ENCODE data around the gene BLCAP.
"Not testable (repeated sequence)": the region's sequence is repeated elsewhere in the genome, so short reads cannot be mapped to it uniquely, and the experiment has no call there.

Gene BLCAP, protein sequence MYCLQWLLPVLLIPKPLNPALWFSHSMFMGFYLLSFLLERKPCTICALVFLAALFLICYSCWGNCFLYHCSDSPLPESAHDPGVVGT

DNA sequence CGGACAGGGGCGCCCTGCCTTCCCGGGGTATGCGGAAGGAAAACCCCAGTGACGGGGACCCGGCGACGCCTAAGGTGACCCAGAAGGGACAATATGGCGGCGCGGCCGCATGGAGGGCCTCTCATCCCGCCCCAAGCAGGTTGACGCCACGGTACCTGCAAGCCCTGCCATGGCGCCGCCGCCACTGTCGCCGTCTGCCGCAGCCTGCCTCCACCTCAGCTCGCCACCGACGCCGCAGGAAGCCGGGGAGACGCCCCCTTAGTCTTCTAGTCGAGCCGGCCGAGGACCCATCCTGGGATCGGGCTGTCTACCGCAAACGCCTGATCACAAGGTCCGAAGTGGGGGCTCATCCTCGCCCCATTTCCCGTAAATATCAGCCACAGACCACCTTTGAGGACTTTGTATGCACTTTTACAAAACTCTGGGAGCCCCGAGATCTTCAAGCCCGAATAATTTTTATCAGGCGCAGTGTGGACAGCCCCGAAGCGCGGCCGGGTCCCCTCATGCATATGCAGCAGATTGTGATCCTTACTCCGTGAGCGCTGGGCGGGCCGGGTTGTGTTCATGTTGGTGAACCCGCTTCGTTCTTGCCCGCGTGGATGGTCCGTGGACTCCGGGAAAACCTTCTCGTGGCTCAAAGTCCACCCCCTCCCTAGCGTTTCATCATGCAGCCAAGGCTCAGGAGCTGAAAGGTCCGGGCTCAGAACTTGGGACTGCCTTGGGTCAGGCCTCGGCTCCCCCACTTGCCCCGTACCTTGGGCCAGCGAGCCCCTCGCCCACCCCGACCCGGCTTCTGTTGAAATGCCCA is at the start of gene BLCAP:
BLCAP (minus strand) TSS at position 239 of the 808 bp plus-strand sequence. CDS start 8,702 bp downstream, outside the sequence.
- Histone ChIP-seq H3K9me3 (ENCODE audit: control insufficient read depth in 1 of 2, low read length in 2 of 2) (no peaks in the 10 kb centered on the region), H3K27me3 (ENCODE audit: low read depth, low read length) (no peaks in the 10 kb centered on the region), H3K27ac (ENCODE audit: low read length) (peak within 1 kb of the TSS; percentile 97), H3K4me3 (ENCODE audit: low read depth in 1 of 2, low read length in 2 of 2) (peak within 1 kb of the TSS; percentile 88 to 95), H3K4me1 (ENCODE audit: control insufficient read depth in 1 of 2, insufficient read depth in 2 of 2, low read length in 2 of 2) (peaks cover 17 to 40% of the 10 kb centered on the region in 2 donors), H3K36me3 (ENCODE audit: control insufficient read depth in 1 of 2, insufficient read depth in 2 of 2, low read length in 2 of 2) (peaks cover 0 to 3% of the 10 kb centered on the region in 2 donors)

DNA sequence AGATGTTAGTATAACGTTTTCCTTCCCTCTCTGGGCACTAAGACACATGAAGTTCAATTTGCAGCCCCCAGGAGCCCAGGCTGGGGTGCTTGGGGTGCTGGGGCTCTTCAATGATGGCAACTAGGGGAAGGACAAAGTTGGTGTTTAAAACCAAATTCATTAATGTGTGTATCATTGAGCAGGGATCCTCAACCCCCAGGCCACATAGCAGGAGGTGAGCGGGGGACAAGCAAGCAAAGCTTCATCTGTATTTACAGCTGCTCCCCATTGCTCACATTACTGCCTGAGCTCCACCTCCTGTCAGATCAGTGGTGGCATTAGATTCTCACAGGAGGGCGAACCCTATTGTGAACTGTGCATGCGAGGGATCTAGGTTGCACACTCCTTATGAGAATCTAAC is 49.8 kb upstream of the BLCAP start:
- H3K36me3 ChIP-seq (ENCODE audit: control insufficient read depth in 1 of 2, insufficient read depth in 2 of 2, low read length in 2 of 2); H3K27ac ChIP-seq (ENCODE audit: low read length); H3K4me3 ChIP-seq (ENCODE audit: low read depth in 1 of 2, low read length in 2 of 2); H3K4me1 ChIP-seq (ENCODE audit: control insufficient read depth in 1 of 2, insufficient read depth in 2 of 2, low read length in 2 of 2); H3K27me3 ChIP-seq (ENCODE audit: low read depth, low read length); H3K9me3 ChIP-seq (ENCODE audit: control insufficient read depth in 1 of 2, low read length in 2 of 2): not testable (repeated sequence)

- H3K4me1 ChIP-seq (ENCODE audit: control insufficient read depth in 1 of 2, insufficient read depth in 2 of 2, low read length in 2 of 2): no peaks in the 10 kb centered on the region
- H3K27me3 ChIP-seq (ENCODE audit: low read depth, low read length): no peaks in the 10 kb centered on the region
- H3K4me3 ChIP-seq (ENCODE audit: low read depth in 1 of 2, low read length in 2 of 2): no peak overlapping the region
- H3K27ac ChIP-seq (ENCODE audit: low read length): no peak overlapping the region
- no peaks in the 10 kb centered on the region for H3K9me3 ChIP-seq (ENCODE audit: control insufficient read depth in 1 of 2, low read length in 2 of 2)
- no peaks in the 10 kb centered on the region for H3K36me3 ChIP-seq (ENCODE audit: control insufficient read depth in 1 of 2, insufficient read depth in 2 of 2, low read length in 2 of 2)
Measured at GRCh38 chr20:37576911-37577310, 49.2 kb upstream of the BLCAP start.

DNA sequence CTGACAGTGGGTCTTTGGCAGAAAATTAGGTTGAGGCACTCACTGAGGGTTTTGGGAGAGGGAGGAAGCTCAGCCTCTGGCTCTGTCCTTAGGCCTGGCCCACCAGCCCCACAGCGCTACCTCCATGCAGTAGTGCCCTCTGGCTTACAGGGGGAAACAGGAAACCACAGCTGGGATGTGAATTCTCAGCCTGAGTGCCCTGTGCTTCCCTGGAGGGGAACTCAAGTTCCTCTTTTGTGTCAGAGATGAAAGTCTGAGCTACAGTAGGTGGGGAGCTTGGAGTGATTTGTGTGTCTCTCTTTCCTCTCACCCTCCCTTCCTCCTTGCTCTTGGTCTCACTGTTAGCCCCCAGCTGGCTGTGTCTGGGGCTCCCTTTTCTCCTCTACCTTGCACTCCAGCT is 48.2 kb upstream of the BLCAP start:
- H3K4me3 ChIP-seq (ENCODE audit: low read depth in 1 of 2, low read length in 2 of 2): no peak overlapping the region
- H3K27ac ChIP-seq (ENCODE audit: low read length): no peak overlapping the region
- H3K9me3 ChIP-seq (ENCODE audit: control insufficient read depth in 1 of 2, low read length in 2 of 2): no peaks in the 10 kb centered on the region
- H3K27me3 ChIP-seq (ENCODE audit: low read depth, low read length): no peaks in the 10 kb centered on the region
- no peaks in the 10 kb centered on the region for H3K4me1 ChIP-seq (ENCODE audit: control insufficient read depth in 1 of 2, insufficient read depth in 2 of 2, low read length in 2 of 2)
- no peaks in the 10 kb centered on the region for H3K36me3 ChIP-seq (ENCODE audit: control insufficient read depth in 1 of 2, insufficient read depth in 2 of 2, low read length in 2 of 2)

DNA sequence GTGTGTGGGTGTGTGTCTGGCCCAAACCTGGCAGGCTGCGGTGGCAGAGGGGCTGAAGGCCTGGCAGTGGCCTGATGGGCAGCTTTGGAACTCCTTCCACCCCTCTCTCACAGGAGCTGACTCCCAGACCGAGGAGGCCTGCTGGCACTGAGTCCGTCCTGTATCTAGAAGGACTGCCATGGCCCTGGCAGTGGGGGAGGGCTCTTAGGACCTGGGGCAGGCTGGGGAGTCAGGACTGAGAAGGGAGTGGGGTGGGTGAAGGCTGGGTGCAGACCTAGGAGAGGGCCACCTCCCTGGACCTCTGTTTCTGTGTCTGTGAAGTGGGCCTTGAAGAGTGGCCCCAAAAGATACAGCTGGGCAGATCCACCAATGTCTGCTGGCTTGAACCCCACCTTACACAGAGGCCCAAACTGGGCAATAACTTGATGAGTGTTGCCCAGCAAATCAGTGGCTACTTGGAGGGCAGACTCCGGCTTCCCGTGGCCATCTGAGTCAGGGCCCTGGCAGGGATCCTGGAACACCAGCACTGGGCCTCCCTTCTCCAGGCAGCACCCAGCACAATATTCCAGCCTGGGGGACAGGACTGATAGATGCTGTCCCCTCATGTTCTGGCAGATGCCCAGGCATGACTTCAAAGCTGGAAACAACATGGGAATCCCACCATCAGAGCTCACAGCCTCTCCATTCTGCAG is 46.7 kb upstream of the BLCAP start:
- H3K27me3 ChIP-seq (ENCODE audit: low read depth, low read length): no peaks in the 10 kb centered on the region
- no peak overlapping the region for H3K27ac ChIP-seq (ENCODE audit: low read length)
- no peak overlapping the region for H3K4me3 ChIP-seq (ENCODE audit: low read depth in 1 of 2, low read length in 2 of 2)
- no peaks in the 10 kb centered on the region for H3K4me1 ChIP-seq (ENCODE audit: control insufficient read depth in 1 of 2, insufficient read depth in 2 of 2, low read length in 2 of 2)
- H3K36me3 ChIP-seq (ENCODE audit: control insufficient read depth in 1 of 2, insufficient read depth in 2 of 2, low read length in 2 of 2): no peaks in the 10 kb centered on the region
- no peaks in the 10 kb centered on the region for H3K9me3 ChIP-seq (ENCODE audit: control insufficient read depth in 1 of 2, low read length in 2 of 2)

DNA sequence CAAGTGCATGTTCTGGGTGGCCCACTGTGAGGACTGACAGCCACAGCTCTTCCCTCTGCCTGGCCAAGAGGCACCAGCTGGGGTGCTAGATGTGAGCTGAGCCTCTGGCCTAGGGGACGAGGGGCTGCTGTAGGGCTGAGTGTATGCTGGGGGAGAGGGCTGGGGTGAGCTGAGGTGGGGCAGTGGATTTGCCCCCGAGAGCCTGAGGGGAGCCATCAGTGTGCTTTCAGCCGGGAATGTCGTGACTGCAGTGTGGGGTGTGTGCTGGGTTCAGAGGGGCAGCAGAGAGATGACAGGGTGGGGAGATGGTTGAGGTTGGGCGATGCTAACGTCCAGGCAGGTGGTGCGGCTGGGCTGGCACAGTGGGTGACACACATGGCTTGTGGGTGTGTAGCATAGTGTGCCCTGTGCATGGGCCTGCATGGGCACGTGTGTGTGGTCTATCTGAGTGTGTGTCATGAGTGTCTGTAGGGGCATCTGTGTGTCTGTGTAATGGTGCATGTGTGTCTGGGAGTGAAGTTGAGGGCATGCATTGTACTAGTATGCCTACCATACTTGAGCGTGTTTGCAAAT is 46.0 kb upstream of the BLCAP start:
- Histone ChIP-seq H3K27ac (ENCODE audit: low read length) (no peak overlapping the region), H3K36me3 (ENCODE audit: control insufficient read depth in 1 of 2, insufficient read depth in 2 of 2, low read length in 2 of 2) (no peaks in the 10 kb centered on the region), H3K4me1 (ENCODE audit: control insufficient read depth in 1 of 2, insufficient read depth in 2 of 2, low read length in 2 of 2) (no peaks in the 10 kb centered on the region), H3K27me3 (ENCODE audit: low read depth, low read length) (no peaks in the 10 kb centered on the region), H3K9me3 (ENCODE audit: control insufficient read depth in 1 of 2, low read length in 2 of 2) (no peaks in the 10 kb centered on the region), H3K4me3 (ENCODE audit: low read depth in 1 of 2, low read length in 2 of 2) (no peak overlapping the region)

GRCh38 chr20:37571033-37571432 is 43.4 kb upstream of the BLCAP start:
- Histone ChIP-seq H3K9me3 (ENCODE audit: control insufficient read depth in 1 of 2, low read length in 2 of 2) (no peaks in the 10 kb centered on the region), H3K36me3 (ENCODE audit: control insufficient read depth in 1 of 2, insufficient read depth in 2 of 2, low read length in 2 of 2) (no peaks in the 10 kb centered on the region), H3K4me1 (ENCODE audit: control insufficient read depth in 1 of 2, insufficient read depth in 2 of 2, low read length in 2 of 2) (no peaks in the 10 kb centered on the region), H3K27me3 (ENCODE audit: low read depth, low read length) (no peaks in the 10 kb centered on the region), H3K4me3 (ENCODE audit: low read depth in 1 of 2, low read length in 2 of 2) (no peak overlapping the region), H3K27ac (ENCODE audit: low read length) (no peak overlapping the region)

- H3K9me3 ChIP-seq (ENCODE audit: control insufficient read depth in 1 of 2, low read length in 2 of 2): no peaks in the 10 kb centered on the region
- no peaks in the 10 kb centered on the region for H3K4me1 ChIP-seq (ENCODE audit: control insufficient read depth in 1 of 2, insufficient read depth in 2 of 2, low read length in 2 of 2)
- no peaks in the 10 kb centered on the region for H3K36me3 ChIP-seq (ENCODE audit: control insufficient read depth in 1 of 2, insufficient read depth in 2 of 2, low read length in 2 of 2)
- H3K4me3 ChIP-seq (ENCODE audit: low read depth in 1 of 2, low read length in 2 of 2): no peak overlapping the region
- H3K27ac ChIP-seq (ENCODE audit: low read length): no peak overlapping the region
- no peaks in the 10 kb centered on the region for H3K27me3 ChIP-seq (ENCODE audit: low read depth, low read length)
Measured at GRCh38 chr20:37570419-37570818, 42.7 kb upstream of the BLCAP start.

- H3K4me3 ChIP-seq (ENCODE audit: low read depth in 1 of 2, low read length in 2 of 2): no peak overlapping the region
- H3K27me3 ChIP-seq (ENCODE audit: low read depth, low read length): peaks cover 13% of the 10 kb centered on the region
- H3K36me3 ChIP-seq (ENCODE audit: control insufficient read depth in 1 of 2, insufficient read depth in 2 of 2, low read length in 2 of 2): no peaks in the 10 kb centered on the region
- no peaks in the 10 kb centered on the region for H3K9me3 ChIP-seq (ENCODE audit: control insufficient read depth in 1 of 2, low read length in 2 of 2)
- no peak overlapping the region for H3K27ac ChIP-seq (ENCODE audit: low read length)
- peaks cover 0 to 7% of the 10 kb centered on the region in 2 donors for H3K4me1 ChIP-seq (ENCODE audit: control insufficient read depth in 1 of 2, insufficient read depth in 2 of 2, low read length in 2 of 2)
Measured at GRCh38 chr20:37567671-37568588, 40.3 kb upstream of the BLCAP start.

GRCh38 chr20:37567331-37567665 is 39.6 kb upstream of the BLCAP start:
- peaks cover 13% of the 10 kb centered on the region for H3K27me3 ChIP-seq (ENCODE audit: low read depth, low read length)
- no peaks in the 10 kb centered on the region for H3K36me3 ChIP-seq (ENCODE audit: control insufficient read depth in 1 of 2, insufficient read depth in 2 of 2, low read length in 2 of 2)
- no peak overlapping the region for H3K27ac ChIP-seq (ENCODE audit: low read length)
- H3K9me3 ChIP-seq (ENCODE audit: control insufficient read depth in 1 of 2, low read length in 2 of 2): no peaks in the 10 kb centered on the region
- no peak overlapping the region for H3K4me3 ChIP-seq (ENCODE audit: low read depth in 1 of 2, low read length in 2 of 2)
- H3K4me1 ChIP-seq (ENCODE audit: control insufficient read depth in 1 of 2, insufficient read depth in 2 of 2, low read length in 2 of 2): peaks cover 0 to 7% of the 10 kb centered on the region in 2 donors

All from muscle layer of duodenum (tissue), 2 donors.